MM.1S (cell line): ENCODE results near the gene PRAMEF7.
"Not testable (repeated sequence)": the region's sequence is repeated elsewhere in the genome, so short reads cannot be mapped to it uniquely, and the experiment has no call there.

Experiments used
- EZH2 ChIP-seq: fragments of 300-600 bp; sonication (generic); optimal IDR thresholded peaks from 2 replicates; pipeline ENCODE3; 2017; ENCODE audit warnings: low read depth, mild to moderate bottlenecking, antibody characterized with exemption, low read length, mixed read lengths
- EZH2phosphoT487 ChIP-seq: fragments of 300-600 bp; sonication (generic); IDR thresholded peaks from 2 replicates; pipeline ENCODE4 v1.6.1; 2018; ENCODE audit warnings: antibody characterized with exemption, low read length
- TF ChIP-seq, protein P1 (sequence below): fragments of 300-600 bp; sonication (generic); IDR thresholded peaks from 2 replicates; pipeline ENCODE4 v1.5.1; 2016; ENCODE audit warnings: antibody characterized with exemption, low read length, mixed read lengths

DNA sequence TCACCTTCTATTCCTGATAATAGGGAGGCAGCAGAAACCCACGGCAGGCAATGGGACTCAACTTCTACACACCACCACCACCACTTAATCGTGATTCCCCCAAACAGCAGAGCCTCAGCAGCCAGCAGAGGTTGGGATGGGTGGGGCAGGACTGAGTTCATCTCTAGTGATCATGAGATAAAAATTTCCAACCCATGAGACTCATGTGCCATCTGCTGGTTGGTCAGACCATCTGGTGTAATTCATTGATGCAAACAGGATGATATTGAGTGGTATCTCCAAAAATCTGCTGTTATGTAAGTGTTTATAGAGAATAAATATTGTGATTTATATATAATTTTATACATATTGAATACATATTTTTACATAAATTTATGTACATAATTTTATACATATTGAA lies 5.3 kb downstream of the PRAMEF7 start:
- not testable (repeated sequence) for TF ChIP-seq EZH2, EZH2phosphoT487
- TF ChIP-seq, protein P1, sequence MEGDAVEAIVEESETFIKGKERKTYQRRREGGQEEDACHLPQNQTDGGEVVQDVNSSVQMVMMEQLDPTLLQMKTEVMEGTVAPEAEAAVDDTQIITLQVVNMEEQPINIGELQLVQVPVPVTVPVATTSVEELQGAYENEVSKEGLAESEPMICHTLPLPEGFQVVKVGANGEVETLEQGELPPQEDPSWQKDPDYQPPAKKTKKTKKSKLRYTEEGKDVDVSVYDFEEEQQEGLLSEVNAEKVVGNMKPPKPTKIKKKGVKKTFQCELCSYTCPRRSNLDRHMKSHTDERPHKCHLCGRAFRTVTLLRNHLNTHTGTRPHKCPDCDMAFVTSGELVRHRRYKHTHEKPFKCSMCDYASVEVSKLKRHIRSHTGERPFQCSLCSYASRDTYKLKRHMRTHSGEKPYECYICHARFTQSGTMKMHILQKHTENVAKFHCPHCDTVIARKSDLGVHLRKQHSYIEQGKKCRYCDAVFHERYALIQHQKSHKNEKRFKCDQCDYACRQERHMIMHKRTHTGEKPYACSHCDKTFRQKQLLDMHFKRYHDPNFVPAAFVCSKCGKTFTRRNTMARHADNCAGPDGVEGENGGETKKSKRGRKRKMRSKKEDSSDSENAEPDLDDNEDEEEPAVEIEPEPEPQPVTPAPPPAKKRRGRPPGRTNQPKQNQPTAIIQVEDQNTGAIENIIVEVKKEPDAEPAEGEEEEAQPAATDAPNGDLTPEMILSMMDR: not testable (repeated sequence)
